ENCODE data around the gene ZNF492. TPM values are rescaled to one million over a fixed set of nuclear protein-coding genes. Genes with fewer than 3 reads are reported as not detected.
"Not testable (repeated sequence)": the region's sequence is repeated elsewhere in the genome, so short reads cannot be mapped to it uniquely, and the experiment has no call there.

ZNF492 gene
- total RNA-seq, 1 experiment from 2014 or later = not detected

DNA sequence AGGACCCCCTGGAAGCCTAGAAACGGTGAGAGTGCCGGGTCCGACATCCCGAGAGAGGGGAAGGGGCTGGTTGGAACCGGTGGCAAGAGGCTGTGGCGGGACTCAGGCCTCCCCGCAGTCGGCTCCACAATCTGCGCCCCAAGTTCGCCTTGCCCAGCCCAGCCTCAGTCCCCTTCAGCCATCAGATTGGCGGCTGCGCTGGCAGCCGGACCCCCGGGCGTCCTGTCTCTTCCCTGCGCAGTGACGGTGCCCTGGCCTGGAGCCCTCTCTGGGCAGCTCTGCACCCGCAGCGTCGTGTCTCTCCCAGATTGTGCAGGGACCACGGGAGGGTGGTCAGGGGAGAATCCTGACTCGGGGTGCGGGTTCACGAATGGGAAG, 315 bp downstream of the ZNF492 start:
- no peak overlapping the region for H2BK120ac ChIP-seq (ENCODE audit: low read depth, low read length, poor library complexity, severe bottlenecking)
- peaks cover 43% of the 10 kb centered on the region for H3K9me3 ChIP-seq (ENCODE audit: control insufficient read depth, low read depth, low read length)
- no peak overlapping the region for H2AFZ ChIP-seq (ENCODE audit: low read length)
- H4K91ac ChIP-seq (ENCODE audit: insufficient read length, low read depth, low read length) = no peak overlapping the region
- H3K4me1 ChIP-seq (ENCODE audit: insufficient read depth, low read length) = no peaks in the 10 kb centered on the region
- H3K9ac ChIP-seq (ENCODE audit: extremely low read depth, insufficient read length, low read length) = no peak overlapping the region
- Mint-ChIP-seq H3K4me3 (no peak overlapping the region), H3K36me3 (ENCODE audit: insufficient read depth in 1 of 3, low read depth in 3 of 3) (peaks cover 4 to 10% (median 4%) of the 10 kb centered on the region in 3 experiments; a peak in 5 of 7 replicates), H3K4me1 (no peaks in the 10 kb centered on the region), H3K27ac (no peak overlapping the region), H3K27me3 (ENCODE audit: low read depth) (no peaks in the 10 kb centered on the region; the same call in 1 of the 2 replicates), H3K9me3 (peaks cover 74 to 86% of the 10 kb centered on the region in 2 experiments)
- no peak overlapping the region for H2AK5ac ChIP-seq (ENCODE audit: insufficient read length, low read length)
- no peaks in the 10 kb centered on the region for H3K79me2 ChIP-seq (ENCODE audit: insufficient read depth, low read length)
- H3K79me1 ChIP-seq (ENCODE audit: insufficient read depth, low read depth, low read length, poor library complexity, severe bottlenecking) = no peaks in the 10 kb centered on the region
- H3K56ac ChIP-seq (ENCODE audit: insufficient read length, low read depth, low read length) = no peak overlapping the region
- H3K14ac ChIP-seq (ENCODE audit: insufficient read depth, low read length) = no peak overlapping the region
- no peak overlapping the region for H2BK15ac ChIP-seq (ENCODE audit: low read depth, low read length)
- H3K18ac ChIP-seq (ENCODE audit: insufficient read length, low read depth, low read length) = no peak overlapping the region
- no peak overlapping the region for H2BK20ac ChIP-seq (ENCODE audit: low read depth, low read length, poor library complexity, severe bottlenecking)
- H2BK12ac ChIP-seq (ENCODE audit: insufficient read length, low read depth, low read length) = no peak overlapping the region
- no peak overlapping the region for H4K8ac ChIP-seq (replicated peaks; ENCODE audit: insufficient read length, low read depth, low read length)
- no peak overlapping the region for H3K4ac ChIP-seq (ENCODE audit: low read depth, low read length)
- no peak overlapping the region for H3K23ac ChIP-seq (ENCODE audit: insufficient read length, low read depth, low read length)
- no peaks in the 10 kb centered on the region for H3K23me2 ChIP-seq (ENCODE audit: insufficient read length, low read depth, low read length, poor library complexity, severe bottlenecking)
- TF ChIP-seq, protein P1, sequence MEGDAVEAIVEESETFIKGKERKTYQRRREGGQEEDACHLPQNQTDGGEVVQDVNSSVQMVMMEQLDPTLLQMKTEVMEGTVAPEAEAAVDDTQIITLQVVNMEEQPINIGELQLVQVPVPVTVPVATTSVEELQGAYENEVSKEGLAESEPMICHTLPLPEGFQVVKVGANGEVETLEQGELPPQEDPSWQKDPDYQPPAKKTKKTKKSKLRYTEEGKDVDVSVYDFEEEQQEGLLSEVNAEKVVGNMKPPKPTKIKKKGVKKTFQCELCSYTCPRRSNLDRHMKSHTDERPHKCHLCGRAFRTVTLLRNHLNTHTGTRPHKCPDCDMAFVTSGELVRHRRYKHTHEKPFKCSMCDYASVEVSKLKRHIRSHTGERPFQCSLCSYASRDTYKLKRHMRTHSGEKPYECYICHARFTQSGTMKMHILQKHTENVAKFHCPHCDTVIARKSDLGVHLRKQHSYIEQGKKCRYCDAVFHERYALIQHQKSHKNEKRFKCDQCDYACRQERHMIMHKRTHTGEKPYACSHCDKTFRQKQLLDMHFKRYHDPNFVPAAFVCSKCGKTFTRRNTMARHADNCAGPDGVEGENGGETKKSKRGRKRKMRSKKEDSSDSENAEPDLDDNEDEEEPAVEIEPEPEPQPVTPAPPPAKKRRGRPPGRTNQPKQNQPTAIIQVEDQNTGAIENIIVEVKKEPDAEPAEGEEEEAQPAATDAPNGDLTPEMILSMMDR (conservative IDR thresholded peaks at IDR 0.05) = no peak
- no peak overlapping the region for H3K27ac ChIP-seq (ENCODE audit: insufficient read length, low read depth, low read length)
- WGBS (ENCODE audit: extremely low coverage, insufficient read length, low lambda C conversion rate) = no CpG with 5 or more reads among the region's 24 CpGs
- H3K4me2 ChIP-seq (ENCODE audit: insufficient read depth, insufficient read length, low read length) = no peak overlapping the region
- no peaks in the 10 kb centered on the region for H3K27me3 ChIP-seq (ENCODE audit: insufficient read depth, low read length)
- no peak overlapping the region for H2BK5ac ChIP-seq (ENCODE audit: insufficient read length, low read length)
- DNase-seq = no peak
- no peak overlapping the region for H4K5ac ChIP-seq (ENCODE audit: insufficient read length, low read depth, low read length)
- H3T11ph ChIP-seq (ENCODE audit: low read length) = no peak overlapping the region
- no peaks in the 10 kb centered on the region for H4K20me1 ChIP-seq (ENCODE audit: control insufficient read depth, insufficient read depth, insufficient read length)

DNA sequence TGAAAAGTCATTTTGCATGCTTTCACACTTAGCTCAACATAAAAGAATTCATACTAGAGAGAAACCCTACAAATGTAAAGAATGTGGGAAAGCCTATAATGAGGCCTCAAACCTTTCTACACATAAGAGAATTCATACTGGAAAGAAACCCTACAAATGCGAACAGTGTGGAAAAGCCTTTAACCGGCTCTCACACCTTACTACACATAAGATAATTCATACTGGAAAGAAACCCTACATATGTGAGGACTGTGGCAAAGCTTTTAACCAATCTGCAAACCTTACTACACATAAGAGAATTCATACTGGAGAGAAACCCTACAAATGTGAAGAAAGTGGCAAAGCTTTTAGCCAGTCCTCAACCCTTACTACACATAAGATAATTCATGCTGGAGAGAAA, 51.4 kb downstream of the ZNF492 start:
- H4K8ac ChIP-seq (replicated peaks; ENCODE audit: insufficient read length, low read depth, low read length); H3K79me1 ChIP-seq (ENCODE audit: insufficient read depth, low read depth, low read length, poor library complexity, severe bottlenecking); H3K27ac Mint-ChIP-seq; H3K23me2 ChIP-seq (ENCODE audit: insufficient read length, low read depth, low read length, poor library complexity, severe bottlenecking); H3T11ph ChIP-seq (ENCODE audit: low read length); H3K4me1 Mint-ChIP-seq; H3K4me3 Mint-ChIP-seq; H3K14ac ChIP-seq (ENCODE audit: insufficient read depth, low read length); H3K36me3 Mint-ChIP-seq (ENCODE audit: insufficient read depth in 1 of 3, low read depth in 3 of 3); H4K5ac ChIP-seq (ENCODE audit: insufficient read length, low read depth, low read length); H3K18ac ChIP-seq (ENCODE audit: insufficient read length, low read depth, low read length); H3K27me3 ChIP-seq (ENCODE audit: insufficient read depth, low read length); H4K91ac ChIP-seq (ENCODE audit: insufficient read length, low read depth, low read length); H3K27ac ChIP-seq (ENCODE audit: insufficient read length, low read depth, low read length); H4K20me1 ChIP-seq (ENCODE audit: control insufficient read depth, insufficient read depth, insufficient read length); H2BK5ac ChIP-seq (ENCODE audit: insufficient read length, low read length); H2AK5ac ChIP-seq (ENCODE audit: insufficient read length, low read length); H3K56ac ChIP-seq (ENCODE audit: insufficient read length, low read depth, low read length); H3K4me1 ChIP-seq (ENCODE audit: insufficient read depth, low read length); H3K23ac ChIP-seq (ENCODE audit: insufficient read length, low read depth, low read length); H3K4me2 ChIP-seq (ENCODE audit: insufficient read depth, insufficient read length, low read length); DNase-seq; H2BK120ac ChIP-seq (ENCODE audit: low read depth, low read length, poor library complexity, severe bottlenecking); H2BK15ac ChIP-seq (ENCODE audit: low read depth, low read length); H2BK12ac ChIP-seq (ENCODE audit: insufficient read length, low read depth, low read length); H3K27me3 Mint-ChIP-seq (ENCODE audit: low read depth); H2AFZ ChIP-seq (ENCODE audit: low read length); H3K4ac ChIP-seq (ENCODE audit: low read depth, low read length); H2BK20ac ChIP-seq (ENCODE audit: low read depth, low read length, poor library complexity, severe bottlenecking); H3K79me2 ChIP-seq (ENCODE audit: insufficient read depth, low read length); H3K9ac ChIP-seq (ENCODE audit: extremely low read depth, insufficient read length, low read length): not testable (repeated sequence)
- peaks cover 75 to 78% of the 10 kb centered on the region in 2 experiments for H3K9me3 Mint-ChIP-seq
- no CpG with 5 or more reads among the region's 2 CpGs for WGBS (ENCODE audit: extremely low coverage, insufficient read length, low lambda C conversion rate)
- H3K9me3 ChIP-seq (ENCODE audit: control insufficient read depth, low read depth, low read length) = peaks cover 32% of the 10 kb centered on the region
